Measurements from ENCODE around the gene B3GNT7. TPM values are rescaled to one million over a fixed set of nuclear protein-coding genes. Genes with fewer than 3 reads are reported as not detected.

B3GNT7 gene
- polyA plus RNA-seq, 1 experiment, result 0.15 TPM

GRCh38 chr2:231415029-231415428, 19.5 kb downstream of the B3GNT7 start:
- Histone ChIP-seq H3K4me3 (ENCODE audit: low read depth, low read length) (no peak overlapping the region), H3K27me3 (ENCODE audit: control insufficient read depth, insufficient read depth, low read length) (no peaks in the 10 kb centered on the region; the same call in 1 of the 2 replicates), H3K36me3 (ENCODE audit: control insufficient read depth, insufficient read depth, low read length) (no peaks in the 10 kb centered on the region)
- POLR2A ChIA-PET, result no interaction called here
- CTCF ChIA-PET, result interaction anchor here (1.7 to 5.0 kb wide), 3 partner anchors 10 to 191 kb away, joined by 4 to 75 read pairs (median 5); no protein-coding TSS in a partner anchor
- no peak for DNase-seq (ENCODE audit: low read depth)
- no peak for TF ChIP-seq CTCF (IDR thresholded peaks at IDR 0.05; ENCODE audit: insufficient read depth, low read depth, low read length)

GRCh38 chr2:231418820-231419640, 23.5 kb downstream of the B3GNT7 start:
- TF ChIP-seq CTCF (IDR thresholded peaks at IDR 0.05; ENCODE audit: insufficient read depth, low read depth, low read length), result no peak
- Histone ChIP-seq H3K36me3 (ENCODE audit: control insufficient read depth, insufficient read depth, low read length) (no peaks in the 10 kb centered on the region), H3K4me3 (ENCODE audit: low read depth, low read length) (no peak overlapping the region), H3K27me3 (ENCODE audit: control insufficient read depth, insufficient read depth, low read length) (no peaks in the 10 kb centered on the region; the same call in 1 of the 2 replicates)
- POLR2A ChIA-PET, result no interaction called here
- no peak for DNase-seq (ENCODE audit: low read depth)
- CTCF ChIA-PET, result interaction anchor here (0.6 to 1.3 kb wide), 2 partner anchors 84 to 191 kb away, joined by 3 to 5 read pairs; no protein-coding TSS in a partner anchor

GRCh38 chr2:231421051-231421580, 25.6 kb downstream of the B3GNT7 start:
- H3K4me3 ChIP-seq (ENCODE audit: low read depth, low read length), result no peak overlapping the region
- no peaks in the 10 kb centered on the region for H3K36me3 ChIP-seq (ENCODE audit: control insufficient read depth, insufficient read depth, low read length)
- DNase-seq (ENCODE audit: low read depth), result no peak
- POLR2A ChIA-PET, result interaction anchor here (0.6 kb wide), 1 partner anchor 173 kb away, joined by 3 read pairs; no protein-coding TSS in a partner anchor
- no peak for TF ChIP-seq CTCF (IDR thresholded peaks at IDR 0.05; ENCODE audit: insufficient read depth, low read depth, low read length)
- H3K27me3 ChIP-seq (ENCODE audit: control insufficient read depth, insufficient read depth, low read length), result no peaks in the 10 kb centered on the region; the same call in 1 of the 2 replicates
- CTCF ChIA-PET, result interaction anchor here (3.5 kb wide), 1 partner anchor 9 kb away, joined by 23 read pairs; no protein-coding TSS in a partner anchor

GRCh38 chr2:231422056-231422455, 26.5 kb downstream of the B3GNT7 start:
- ChIA-PET POLR2A (no interaction called here), CTCF (interaction anchor here (3.5 kb wide), 1 partner anchor 10 kb away, joined by 23 read pairs; no protein-coding TSS in a partner anchor)
- no peak for TF ChIP-seq CTCF (IDR thresholded peaks at IDR 0.05; ENCODE audit: insufficient read depth, low read depth, low read length)
- H3K4me3 ChIP-seq (ENCODE audit: low read depth, low read length), result no peak overlapping the region
- no peaks in the 10 kb centered on the region; the same call in 1 of the 2 replicates for H3K27me3 ChIP-seq (ENCODE audit: control insufficient read depth, insufficient read depth, low read length)
- no peak for DNase-seq (ENCODE audit: low read depth)
- no peaks in the 10 kb centered on the region for H3K36me3 ChIP-seq (ENCODE audit: control insufficient read depth, insufficient read depth, low read length)

- Histone ChIP-seq H3K4me3 (ENCODE audit: low read depth, low read length) (no peak overlapping the region), H3K36me3 (ENCODE audit: control insufficient read depth, insufficient read depth, low read length) (no peaks in the 10 kb centered on the region), H3K27me3 (ENCODE audit: control insufficient read depth, insufficient read depth, low read length) (no peaks in the 10 kb centered on the region; the same call in 1 of the 2 replicates)
- ChIA-PET CTCF (interaction anchor here (3.5 kb wide), 1 partner anchor 11 kb away, joined by 23 read pairs; no protein-coding TSS in a partner anchor), POLR2A (no interaction called here)
- no peak for DNase-seq (ENCODE audit: low read depth)
- TF ChIP-seq CTCF (IDR thresholded peaks at IDR 0.05; ENCODE audit: insufficient read depth, low read depth, low read length), result no peak
Measured at GRCh38 chr2:231423176-231423575, 27.7 kb downstream of the B3GNT7 start.
